Islet of Langerhans (tissue), 1 donor: ENCODE measurements around the gene TSGA10IP.

Experiments used
- FAIRE-seq: peaks from one replicate; lab custom pipeline; 2011; peaks lifted over from hg19 to GRCh38; lab: Jason Lieb, UNC

Gene TSGA10IP

DNA sequence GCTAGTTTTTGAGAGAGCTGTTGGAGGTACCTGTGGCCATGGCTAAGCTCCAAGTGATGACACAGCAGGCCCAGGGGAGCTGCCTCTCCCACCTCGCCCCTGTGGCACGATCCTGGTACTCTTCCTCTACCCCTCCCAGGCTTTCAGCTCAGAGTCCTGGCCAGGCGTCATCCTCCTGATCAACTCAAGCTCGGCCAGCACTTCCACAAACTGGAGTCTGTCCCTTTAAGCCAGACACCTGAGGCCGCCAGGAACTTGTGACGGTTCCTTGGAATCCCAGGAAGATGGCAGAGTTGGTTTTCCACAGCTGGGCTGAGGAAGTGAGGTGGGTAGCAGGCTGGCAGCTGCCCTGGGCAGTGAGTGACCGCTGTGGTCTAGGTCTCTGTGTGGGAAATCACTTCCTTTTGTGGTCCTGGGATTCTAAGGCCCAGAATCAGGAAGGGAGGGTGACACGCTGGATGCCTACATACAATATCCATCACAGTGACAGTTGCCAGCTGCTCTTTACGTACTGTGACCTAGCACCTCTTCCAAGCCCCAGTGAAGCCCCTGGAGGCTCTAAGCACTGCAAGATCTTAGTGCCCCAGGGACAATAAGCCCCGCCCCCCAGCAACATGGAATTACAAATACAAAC, 63.3 kb downstream of the TSGA10IP start:
- FAIRE-seq = no peak
